GM15510 (cell line): ENCODE data around the gene CACFD1.

Experiments used
- POLR2A ChIP-seq: IDR thresholded peaks from 3 replicates; pipeline ENCODE4 v1.6.1; 2011; ENCODE audit warnings: borderline replicate concordance; ENCODE audit not compliant: insufficient read length; ENCODE audit errors: extremely low read depth

CACFD1 gene

DNA sequence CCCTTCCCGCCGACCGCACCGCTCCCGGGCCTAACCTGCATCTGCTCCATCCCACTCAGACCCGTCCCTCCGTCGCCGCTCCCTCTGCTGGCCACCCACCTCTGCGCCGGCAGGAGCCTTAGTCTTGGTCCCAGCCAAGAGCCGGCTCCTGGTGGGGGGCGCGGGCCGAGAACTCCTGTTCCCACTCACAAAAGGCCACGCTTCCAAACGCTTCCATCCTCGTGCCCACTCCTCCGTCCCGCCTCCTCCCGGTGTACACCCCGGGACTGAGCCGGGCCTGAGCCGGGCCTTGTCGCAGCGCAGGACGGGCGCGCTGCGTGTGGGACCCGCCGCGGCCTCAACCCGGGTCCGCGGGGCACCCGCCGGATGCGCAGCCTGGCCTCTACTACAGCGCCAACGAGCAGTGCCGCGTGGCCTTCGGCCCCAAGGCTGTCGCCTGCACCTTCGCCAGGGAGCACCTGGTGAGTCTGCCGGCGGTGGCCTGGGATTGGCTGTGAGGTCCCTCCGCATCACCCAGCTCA lies 30.1 kb upstream of the CACFD1 start:
- no peak for TF ChIP-seq POLR2A

DNA sequence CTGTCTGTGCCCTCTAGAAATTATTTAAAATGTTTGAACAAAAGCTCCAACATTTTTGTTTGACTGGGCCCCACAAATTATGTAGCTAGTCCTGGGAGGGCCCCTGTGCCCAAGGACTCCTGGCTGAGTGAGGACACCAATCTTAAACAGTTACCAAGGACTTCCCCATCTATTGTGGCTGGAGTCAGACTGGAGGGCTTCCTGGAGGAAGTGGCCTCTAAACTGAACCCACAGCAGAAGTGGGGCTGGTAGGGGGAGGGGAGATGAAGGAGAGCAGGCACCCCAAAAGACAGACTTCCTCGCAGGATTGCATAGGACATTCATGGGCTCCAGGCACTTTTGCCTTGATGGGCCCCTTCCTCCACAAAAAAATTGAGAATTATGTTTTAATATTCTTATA lies 29.5 kb upstream of the CACFD1 start:
- no peak for TF ChIP-seq POLR2A

DNA sequence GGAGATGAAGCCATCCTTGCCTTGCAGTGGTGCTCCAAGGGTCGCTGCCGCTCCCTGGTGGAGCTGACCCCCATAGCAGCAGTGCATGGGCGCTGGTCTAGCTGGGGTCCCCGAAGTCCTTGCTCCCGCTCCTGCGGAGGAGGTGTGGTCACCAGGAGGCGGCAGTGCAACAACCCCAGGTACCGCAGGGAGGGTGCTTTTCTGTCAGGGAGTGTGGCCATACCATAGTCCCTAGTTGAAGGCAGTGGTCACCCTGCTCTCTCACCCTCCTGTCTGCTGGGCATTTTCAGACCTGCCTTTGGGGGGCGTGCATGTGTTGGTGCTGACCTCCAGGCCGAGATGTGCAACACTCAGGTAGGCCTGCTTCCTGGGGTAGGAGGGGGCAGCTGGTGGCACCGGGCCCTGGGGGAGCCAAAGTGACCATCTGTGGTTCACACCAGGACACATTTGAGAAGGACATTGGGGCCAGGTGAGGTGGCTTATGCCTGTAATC lies 26.4 kb upstream of the CACFD1 start:
- no peak for TF ChIP-seq POLR2A

DNA sequence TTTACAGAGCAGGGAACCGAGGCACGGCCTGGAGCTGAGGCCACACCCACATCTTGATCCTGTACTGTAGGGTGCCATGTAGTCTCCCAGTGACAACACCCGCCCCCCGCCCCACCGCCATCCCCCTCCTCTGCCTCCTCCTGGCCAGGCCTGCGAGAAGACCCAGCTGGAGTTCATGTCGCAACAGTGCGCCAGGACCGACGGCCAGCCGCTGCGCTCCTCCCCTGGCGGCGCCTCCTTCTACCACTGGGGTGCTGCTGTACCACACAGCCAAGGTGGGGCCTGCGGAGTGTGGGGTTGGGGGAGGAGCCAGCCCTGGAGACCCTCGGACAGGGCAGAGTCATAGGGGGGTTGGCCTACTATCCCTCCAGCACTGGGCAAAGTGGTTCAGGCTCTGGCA lies 23.1 kb upstream of the CACFD1 start:
- no peak for TF ChIP-seq POLR2A

DNA sequence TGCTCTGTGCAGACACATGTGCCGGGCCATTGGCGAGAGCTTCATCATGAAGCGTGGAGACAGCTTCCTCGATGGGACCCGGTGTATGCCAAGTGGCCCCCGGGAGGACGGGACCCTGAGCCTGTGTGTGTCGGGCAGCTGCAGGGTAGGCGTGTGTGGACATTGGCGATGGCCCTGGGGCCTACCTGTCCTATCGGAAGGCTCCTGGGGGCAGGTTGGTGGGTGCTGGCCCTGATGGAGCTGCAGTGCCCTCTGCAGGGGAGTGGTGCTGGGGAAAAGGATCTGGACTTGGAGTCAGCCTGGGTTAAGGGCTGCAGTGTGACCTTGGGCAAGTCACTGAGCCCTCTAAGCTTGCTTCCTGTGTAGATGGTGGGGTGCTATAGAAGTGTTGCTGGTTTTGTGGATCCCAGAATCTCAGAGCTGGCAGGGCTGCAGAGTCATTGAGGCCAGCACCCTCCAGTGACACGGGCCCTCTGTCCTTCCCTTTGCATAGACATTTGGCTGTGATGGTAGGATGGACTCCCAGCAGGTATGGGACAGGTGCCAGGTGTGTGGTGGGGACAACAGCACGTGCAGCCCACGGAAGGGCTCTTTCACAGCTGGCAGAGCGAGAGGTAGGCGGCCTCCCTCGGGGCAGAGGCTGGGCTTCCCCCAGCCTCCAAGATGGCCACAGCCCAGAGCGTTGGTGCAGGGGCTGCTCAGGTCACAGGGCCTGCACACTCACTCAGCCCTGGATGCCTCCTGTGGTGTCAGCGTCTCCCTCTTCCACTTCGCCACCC lies 21.8 kb upstream of the CACFD1 start:
- no peak for TF ChIP-seq POLR2A

DNA sequence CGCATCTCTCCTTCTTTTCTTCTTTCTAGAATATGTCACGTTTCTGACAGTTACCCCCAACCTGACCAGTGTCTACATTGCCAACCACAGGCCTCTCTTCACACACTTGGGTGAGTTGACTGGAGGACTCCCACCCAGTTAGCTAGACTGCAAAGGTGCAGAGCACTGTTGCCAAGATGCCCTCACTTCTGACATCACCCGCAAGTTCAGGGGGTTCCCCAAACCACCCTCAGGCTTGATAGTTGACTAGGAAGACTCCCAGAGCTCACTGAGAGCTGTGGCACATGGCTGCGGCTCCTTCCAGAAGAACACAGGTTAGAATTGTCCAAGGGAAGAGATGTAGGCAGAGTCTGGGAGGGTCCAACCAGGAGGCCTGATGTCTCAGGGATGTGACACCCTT lies 20.4 kb upstream of the CACFD1 start:
- no peak for TF ChIP-seq POLR2A

DNA sequence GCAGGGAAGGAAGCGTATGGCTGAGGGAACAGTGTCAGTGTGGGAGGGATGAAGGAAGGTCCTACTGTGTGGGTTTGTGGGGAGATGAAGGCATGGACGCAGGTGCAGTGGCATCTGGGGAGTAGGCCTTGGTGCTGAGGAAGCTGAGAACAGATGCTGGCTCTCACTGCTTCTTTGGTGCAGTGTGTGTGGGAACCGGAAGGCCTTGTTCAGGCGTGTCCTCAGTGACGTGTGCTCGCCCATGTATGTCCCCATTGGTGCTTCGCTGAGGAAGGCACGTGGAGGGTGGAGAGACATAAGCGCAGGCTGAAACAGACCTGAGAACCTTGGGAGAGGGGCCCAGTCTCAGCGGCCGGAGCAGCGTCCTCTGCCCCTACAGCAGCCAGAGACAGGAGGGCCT lies 18.9 kb upstream of the CACFD1 start:
- TF ChIP-seq POLR2A: no peak

DNA sequence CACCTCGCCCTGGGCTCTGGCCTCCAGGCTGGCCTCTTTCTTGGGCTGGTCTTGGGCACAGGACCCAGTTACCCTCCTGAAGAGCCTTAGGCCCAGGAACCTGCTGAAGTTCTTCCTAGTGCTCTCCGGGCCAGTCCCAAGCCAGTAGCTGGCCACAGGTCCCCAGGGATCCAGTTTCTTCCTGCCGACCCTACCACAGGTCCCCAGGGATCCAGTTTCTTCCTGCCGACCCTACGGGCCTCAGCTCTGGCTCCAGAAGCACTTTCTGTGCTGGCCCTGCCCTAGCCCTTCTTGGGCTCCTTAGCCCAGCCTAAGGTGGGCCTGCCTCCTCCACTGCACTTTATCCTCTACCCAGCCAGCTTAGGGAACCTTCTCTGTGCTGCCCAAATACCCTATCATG lies 18.2 kb upstream of the CACFD1 start:
- TF ChIP-seq POLR2A: no peak

DNA sequence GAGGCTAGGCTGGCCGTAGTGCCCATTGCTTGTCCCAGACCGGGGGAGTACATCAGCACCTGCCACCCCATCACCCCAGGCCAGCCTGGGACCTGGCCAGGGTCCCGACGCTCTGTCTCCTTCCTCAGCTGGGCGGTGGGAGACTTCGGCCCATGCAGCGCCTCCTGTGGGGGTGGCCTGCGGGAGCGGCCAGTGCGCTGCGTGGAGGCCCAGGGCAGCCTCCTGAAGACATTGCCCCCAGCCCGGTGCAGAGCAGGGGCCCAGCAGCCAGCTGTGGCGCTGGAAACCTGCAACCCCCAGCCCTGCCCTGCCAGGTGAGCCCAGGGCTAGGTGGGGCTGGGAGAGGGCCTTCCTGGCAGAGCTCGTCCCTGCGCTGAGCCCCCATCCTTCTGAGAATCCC lies 16.5 kb upstream of the CACFD1 start:
- no peak for TF ChIP-seq POLR2A

DNA sequence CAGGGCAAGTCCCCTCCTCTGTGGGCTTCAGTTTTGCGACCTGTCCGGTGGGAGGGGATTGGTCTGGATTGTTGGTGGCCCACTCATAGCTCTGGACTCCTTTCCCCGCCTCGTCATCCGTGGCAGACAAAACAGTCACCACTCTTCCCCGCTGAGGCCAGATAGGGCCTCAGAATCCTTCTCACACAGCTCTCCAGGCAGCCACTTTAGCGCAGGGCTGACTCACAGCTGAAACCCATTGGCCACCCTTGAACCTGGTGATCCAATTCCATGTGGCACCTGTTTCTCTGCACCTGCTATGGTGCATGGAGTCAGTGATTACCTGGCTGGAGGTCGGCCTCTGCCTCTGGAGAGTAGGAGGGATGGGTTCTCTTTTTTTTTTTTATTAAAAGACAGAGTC lies 15.8 kb upstream of the CACFD1 start:
- TF ChIP-seq POLR2A: no peak

DNA sequence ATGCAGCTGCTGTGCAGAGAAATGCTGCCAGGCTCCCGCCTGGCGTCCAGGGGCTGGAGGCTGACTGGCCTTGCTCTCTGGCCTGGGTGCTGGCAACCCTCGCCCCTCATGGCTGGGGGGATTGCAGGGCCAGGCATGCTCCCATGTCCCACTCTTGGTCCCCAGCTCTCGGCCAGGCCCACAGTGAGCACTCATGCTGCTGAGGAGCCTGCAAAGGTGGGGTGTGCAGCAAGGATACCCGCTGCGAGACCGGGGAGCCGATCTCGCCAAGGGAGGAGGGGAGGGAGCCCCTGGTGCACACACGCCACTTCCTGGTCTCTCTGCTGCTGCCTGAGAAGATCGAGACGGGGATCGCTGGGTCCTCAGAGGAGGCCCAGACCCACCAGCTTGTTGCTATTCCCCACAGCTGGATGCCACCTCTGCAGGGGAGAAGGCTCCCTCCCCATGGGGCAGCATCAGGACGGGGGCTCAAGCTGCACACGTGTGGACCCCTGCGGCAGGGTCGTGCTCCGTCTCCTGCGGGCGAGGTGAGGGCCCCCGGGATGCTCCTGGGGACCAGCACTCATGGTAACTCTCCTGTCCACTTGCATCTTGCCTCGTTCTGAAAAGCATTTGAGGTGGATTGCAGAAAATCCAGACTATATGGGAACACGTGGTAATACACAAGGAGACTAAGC lies 14.3 kb upstream of the CACFD1 start:
- no peak for TF ChIP-seq POLR2A

DNA sequence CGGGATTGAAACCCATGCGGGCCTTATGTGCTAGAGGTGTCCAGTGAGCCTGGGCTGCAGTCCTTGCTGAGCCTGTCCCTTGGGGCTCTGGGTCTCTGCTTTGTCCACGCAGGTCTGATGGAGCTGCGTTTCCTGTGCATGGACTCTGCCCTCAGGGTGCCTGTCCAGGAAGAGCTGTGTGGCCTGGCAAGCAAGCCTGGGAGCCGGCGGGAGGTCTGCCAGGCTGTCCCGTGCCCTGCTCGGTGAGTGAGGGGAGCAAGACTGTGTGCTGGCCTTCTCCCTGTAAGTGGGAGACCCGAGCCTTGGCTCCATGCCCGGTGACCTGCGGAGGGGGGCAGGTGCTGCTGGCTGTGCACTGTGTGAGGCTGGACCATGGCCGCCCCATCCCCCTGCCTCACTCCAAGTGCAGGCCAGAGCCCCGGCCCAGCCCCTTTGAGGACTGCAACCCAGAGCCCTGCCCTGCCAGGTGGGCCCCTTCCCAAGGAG lies 11.2 kb upstream of the CACFD1 start:
- TF ChIP-seq POLR2A: no peak

DNA sequence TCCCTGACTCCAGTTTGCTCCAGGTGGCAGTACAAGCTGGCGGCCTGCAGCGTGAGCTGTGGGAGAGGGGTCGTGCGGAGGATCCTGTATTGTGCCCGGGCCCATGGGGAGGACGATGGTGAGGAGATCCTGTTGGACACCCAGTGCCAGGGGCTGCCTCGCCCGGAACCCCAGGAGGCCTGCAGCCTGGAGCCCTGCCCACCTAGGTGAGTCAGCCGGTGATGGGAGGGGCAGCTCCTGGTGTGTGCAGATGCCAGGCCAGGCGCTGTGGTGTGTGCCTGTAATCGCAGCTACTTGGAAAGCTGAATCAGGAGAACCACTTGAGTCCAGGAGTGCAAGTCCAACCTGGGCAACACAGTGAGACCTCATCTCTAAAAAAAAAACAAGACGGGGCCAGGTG lies 10.0 kb upstream of the CACFD1 start:
- TF ChIP-seq POLR2A: no peak

DNA sequence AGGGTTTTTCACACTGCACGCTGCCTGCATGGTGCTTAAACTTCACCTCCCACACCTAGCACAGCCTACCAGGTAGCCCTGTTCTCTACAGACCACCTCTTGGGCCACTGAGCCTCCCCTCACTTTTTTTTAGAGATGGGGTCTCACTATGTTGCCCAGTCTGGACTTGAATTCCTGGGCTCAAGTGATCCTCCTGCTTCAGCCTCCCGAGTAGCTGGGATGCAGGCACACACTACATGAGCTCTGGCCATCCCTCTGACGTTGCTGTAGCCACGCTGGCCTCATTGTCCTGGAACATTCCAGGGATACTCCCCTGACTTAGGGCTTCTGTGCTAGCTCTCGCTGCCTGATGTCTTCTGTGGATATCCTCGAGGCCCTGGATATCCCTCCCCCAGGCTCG lies 7.2 kb upstream of the CACFD1 start:
- no peak for TF ChIP-seq POLR2A

DNA sequence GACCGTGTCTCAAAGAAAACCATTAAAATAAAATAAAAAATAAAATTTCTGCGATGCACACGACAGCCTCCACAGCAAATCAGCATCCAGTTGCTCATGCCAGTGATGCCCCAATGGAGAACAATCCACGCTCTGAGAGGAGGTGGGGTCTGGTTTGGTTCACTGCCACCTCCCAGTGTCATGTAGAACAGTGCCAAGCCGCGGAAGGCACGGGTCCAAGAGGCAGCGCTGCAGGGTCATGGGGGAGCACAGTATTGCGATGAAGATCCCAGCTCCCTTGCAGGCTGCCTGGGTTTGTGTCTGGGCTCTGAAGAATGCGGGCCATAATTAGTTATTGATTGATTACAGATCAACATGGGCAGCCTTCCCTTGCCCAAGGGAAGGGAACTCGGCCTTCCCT lies 6.1 kb upstream of the CACFD1 start:
- no peak for TF ChIP-seq POLR2A

DNA sequence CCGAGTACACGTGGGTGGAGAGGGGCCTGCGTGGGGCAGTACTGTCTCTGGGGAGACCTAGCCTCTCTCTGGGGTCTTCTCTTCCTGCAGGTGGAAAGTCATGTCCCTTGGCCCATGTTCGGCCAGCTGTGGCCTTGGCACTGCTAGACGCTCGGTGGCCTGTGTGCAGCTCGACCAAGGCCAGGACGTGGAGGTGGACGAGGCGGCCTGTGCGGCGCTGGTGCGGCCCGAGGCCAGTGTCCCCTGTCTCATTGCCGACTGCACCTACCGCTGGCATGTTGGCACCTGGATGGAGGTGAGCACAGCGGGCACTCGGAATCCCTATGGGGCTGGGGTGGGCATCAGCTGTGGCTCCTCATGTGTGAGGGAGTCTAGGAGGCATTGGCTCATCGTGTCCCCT lies 5.5 kb upstream of the CACFD1 start:
- TF ChIP-seq POLR2A: no peak
